ENCODE measurements around the gene EVA1A. TPM values are rescaled to one million over a fixed set of nuclear protein-coding genes. Genes with fewer than 3 reads are reported as not detected.

EVA1A gene
- 10.5 to 15.5 TPM (median 12.4 TPM) in 5 replicates for total RNA-seq (2022; extraction: Qiagen RNA extraction; ENCODE audit: low read depth)

DNA sequence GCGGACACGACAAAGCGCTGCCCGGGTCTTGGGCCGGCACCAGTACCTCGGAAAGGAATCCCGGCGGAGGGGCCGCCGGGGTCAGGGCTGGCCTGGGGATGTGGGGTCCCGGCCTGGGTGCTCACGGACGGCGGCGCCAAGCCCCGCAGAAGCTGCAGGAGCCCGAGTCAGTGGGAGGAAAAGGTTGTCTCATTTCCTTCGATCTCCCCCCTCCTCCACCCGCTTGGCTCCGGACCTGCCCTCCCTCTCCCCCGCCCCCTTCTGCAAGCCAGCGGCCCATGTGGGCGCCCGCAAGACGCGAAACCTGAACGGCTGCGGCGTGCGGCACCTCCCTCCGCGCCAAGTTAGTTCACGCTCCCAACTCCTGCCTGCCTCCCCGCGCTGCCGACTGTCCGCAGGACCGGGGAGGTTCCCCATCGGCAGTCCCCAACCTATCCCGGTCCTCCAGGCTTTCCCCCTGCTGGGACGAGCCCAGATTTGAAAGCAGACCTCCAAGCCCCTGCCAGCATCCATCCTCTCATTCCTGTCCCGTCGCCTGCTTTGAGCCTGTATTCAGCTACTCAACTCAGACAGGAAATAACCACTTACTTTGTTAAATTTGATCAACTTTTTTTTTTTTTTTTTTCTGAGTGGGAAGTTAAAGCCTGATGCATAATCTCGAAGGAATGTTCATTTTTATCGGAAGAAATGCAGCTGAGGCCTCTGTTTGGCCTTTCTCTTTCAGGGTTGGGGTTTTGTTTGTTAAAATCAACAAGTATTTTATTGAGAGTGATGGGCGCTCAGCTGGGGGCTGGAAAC is at the start of gene EVA1A:
Gene EVA1A (minus strand): TSS at position 172 of the 798 bp plus-strand sequence. CDS start 42,799 bp downstream, outside the sequence.

Other genes starting within 250 kb of the EVA1A start
- 72.0 to 74.6 TPM (median 74.0 TPM) in 5 replicates for gene MRPL19, start 85.8 kb upstream of the EVA1A start, total RNA-seq (2022; extraction: Qiagen RNA extraction; ENCODE audit: low read depth)
- 15.5 to 18.5 TPM (median 17.3 TPM) in 5 replicates for gene GCFC2, start 150.0 kb upstream of the EVA1A start, total RNA-seq (2022; extraction: Qiagen RNA extraction; ENCODE audit: low read depth)